ENCODE results near the gene ITCH. TPM values are rescaled to one million over a fixed set of nuclear protein-coding genes. Genes with fewer than 3 reads are reported as not detected.
"Not testable (repeated sequence)": the region's sequence is repeated elsewhere in the genome, so short reads cannot be mapped to it uniquely, and the experiment has no call there.

ITCH gene
- total RNA-seq, 1 donor from 2014 or later = 96.9 TPM

- peak overlapping the region; percentile 36 for H3K27ac Mint-ChIP-seq (ENCODE audit: unreplicated experiment)
- H3K4me1 Mint-ChIP-seq (ENCODE audit: low read depth) = no peaks in the 10 kb centered on the region
- H3K4me3 Mint-ChIP-seq (ENCODE audit: unreplicated experiment) = no peak overlapping the region
- TF ChIP-seq CTCF (IDR thresholded peaks at IDR 0.05) = no peak
- peaks cover 46% of the 10 kb centered on the region for H3K36me3 Mint-ChIP-seq (ENCODE audit: low read depth)
- peaks cover 7% of the 10 kb centered on the region for H3K9me3 Mint-ChIP-seq (ENCODE audit: low read depth)
- H3K27me3 Mint-ChIP-seq (ENCODE audit: low read depth) = no peaks in the 10 kb centered on the region
- DNase-seq (ENCODE audit: low spot score) = no peak
Measured at GRCh38 chr20:34479627-34480026, 116.6 kb downstream of the ITCH start.

- H3K4me1 Mint-ChIP-seq (ENCODE audit: low read depth); H3K27me3 Mint-ChIP-seq (ENCODE audit: low read depth); DNase-seq (ENCODE audit: low spot score); H3K27ac Mint-ChIP-seq (ENCODE audit: unreplicated experiment); H3K4me3 Mint-ChIP-seq (ENCODE audit: unreplicated experiment); H3K9me3 Mint-ChIP-seq (ENCODE audit: low read depth): not testable (repeated sequence)
- H3K36me3 Mint-ChIP-seq (ENCODE audit: low read depth) = peaks cover 44% of the 10 kb centered on the region
Measured at GRCh38 chr20:34482154-34482553, 119.1 kb downstream of the ITCH start.

- H3K9me3 Mint-ChIP-seq (ENCODE audit: low read depth); H3K27me3 Mint-ChIP-seq (ENCODE audit: low read depth); H3K4me3 Mint-ChIP-seq (ENCODE audit: unreplicated experiment); DNase-seq (ENCODE audit: low spot score); H3K4me1 Mint-ChIP-seq (ENCODE audit: low read depth): not testable (repeated sequence)
- H3K27ac Mint-ChIP-seq (ENCODE audit: unreplicated experiment) = peak overlapping the region; percentile 2
- H3K36me3 Mint-ChIP-seq (ENCODE audit: low read depth) = peaks cover 50% of the 10 kb centered on the region
Measured at GRCh38 chr20:34483585-34484220, 120.6 kb downstream of the ITCH start.

GRCh38 chr20:34485068-34485634, 122.1 kb downstream of the ITCH start:
- Mint-ChIP-seq H3K36me3 (ENCODE audit: low read depth) (peaks cover 52% of the 10 kb centered on the region), H3K27me3 (ENCODE audit: low read depth) (no peaks in the 10 kb centered on the region), H3K9me3 (ENCODE audit: low read depth) (peaks cover 7% of the 10 kb centered on the region), H3K4me3 (ENCODE audit: unreplicated experiment) (no peak overlapping the region), H3K4me1 (ENCODE audit: low read depth) (no peaks in the 10 kb centered on the region), H3K27ac (ENCODE audit: unreplicated experiment) (no peak overlapping the region)
- no peak for TF ChIP-seq CTCF (IDR thresholded peaks at IDR 0.05)
- DNase-seq (ENCODE audit: low spot score) = no peak

- Mint-ChIP-seq H3K9me3 (ENCODE audit: low read depth) (no peaks in the 10 kb centered on the region), H3K4me1 (ENCODE audit: low read depth) (peaks cover 8% of the 10 kb centered on the region), H3K27me3 (ENCODE audit: low read depth) (no peaks in the 10 kb centered on the region), H3K36me3 (ENCODE audit: low read depth) (peaks cover 61% of the 10 kb centered on the region), H3K27ac (ENCODE audit: unreplicated experiment) (no peak overlapping the region), H3K4me3 (ENCODE audit: unreplicated experiment) (no peak overlapping the region)
- TF ChIP-seq CTCF (IDR thresholded peaks at IDR 0.05) = no peak
- no peak for DNase-seq (ENCODE audit: low spot score)
Measured at GRCh38 chr20:34491226-34491931, 128.3 kb downstream of the ITCH start.

DNA sequence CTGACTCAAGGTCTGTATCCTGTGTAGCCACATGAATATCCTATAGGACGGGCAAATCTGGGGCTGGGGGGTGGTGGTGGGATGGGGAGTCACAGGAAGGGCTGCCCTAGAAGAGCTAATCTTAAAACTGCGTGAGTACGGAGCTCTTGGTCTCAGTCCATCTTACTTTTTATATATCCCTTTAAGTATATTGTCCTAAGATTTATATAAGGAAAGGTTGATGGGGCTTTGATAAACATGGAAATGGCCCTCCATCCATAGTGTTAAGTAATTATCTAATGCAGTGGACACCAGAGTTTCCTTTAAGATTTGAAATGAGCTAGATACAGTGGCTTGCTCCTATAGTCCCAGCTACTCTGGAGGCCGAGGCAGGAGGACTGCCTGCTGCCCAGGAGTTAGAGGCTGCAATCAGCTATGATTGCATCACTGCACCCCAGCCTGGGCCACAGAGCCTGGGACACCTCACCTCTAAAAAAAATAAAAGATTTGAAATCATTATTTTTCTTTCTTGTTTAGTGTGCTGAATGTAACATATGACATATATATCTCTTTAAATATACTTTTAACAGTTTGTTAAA, 128.9 kb downstream of the ITCH start:
- Mint-ChIP-seq H3K4me3 (ENCODE audit: unreplicated experiment) (no peak overlapping the region), H3K36me3 (ENCODE audit: low read depth) (peaks cover 63% of the 10 kb centered on the region), H3K9me3 (ENCODE audit: low read depth) (no peaks in the 10 kb centered on the region), H3K4me1 (ENCODE audit: low read depth) (peaks cover 8% of the 10 kb centered on the region), H3K27me3 (ENCODE audit: low read depth) (no peaks in the 10 kb centered on the region), H3K27ac (ENCODE audit: unreplicated experiment) (peak overlapping the region; percentile 32)
- TF ChIP-seq CTCF (IDR thresholded peaks at IDR 0.05) = no peak
- no peak for DNase-seq (ENCODE audit: low spot score)

Data from chondrocyte (in vitro differentiated cells).